CD4-positive, alpha-beta T cell (primary cell): Measurements from ENCODE around the gene SH3BGRL3. TPM values are rescaled to one million over a fixed set of nuclear protein-coding genes. Genes with fewer than 3 reads are reported as not detected.

Experiments
- ATAC-seq: fragments of 200-7000 bp; cut with Tn5 transposase; one replicate; pipeline ENCODE4 v1.10.0; 2022; ENCODE audit warnings: mild to moderate bottlenecking; ENCODE audit not compliant: poor library complexity
- CTCF ChIA-PET: fragments of 350-600 bp; sonication (Branson Sonifier 250); formaldehyde crosslinking; loops from one replicate; lab custom pipeline; 2021; ENCODE audit warnings: antibody characterized with exemption, inconsistent platforms; lab: Charles Lee
- POLR2A ChIA-PET: fragments of 350-600 bp; sonication (Branson Sonifier 250); formaldehyde crosslinking; loops from one replicate; lab custom pipeline; 2021; ENCODE audit warnings: antibody characterized with exemption, inconsistent platforms; lab: Charles Lee
- DNase-seq, 14 experiments: peaks; one replicate each; pipeline ENCODE4 v3.0.0-alpha.2; 2013 to 2020; ENCODE audit warnings: mixed read lengths in 2 of 14
- H3K27ac ChIP-seq, 2 donors: one replicate each; pipeline versions ENCODE4 v1.5.1 to v1.7.0; 2013; ENCODE audit warnings: low read length in 2 of 2, low read depth in 1 of 2, mild to moderate bottlenecking in 1 of 2
- H3K27me3 ChIP-seq, 2 experiments: 1 replicate in 1 of 2; 2 replicates in 1 of 2; pipeline versions ENCODE4 v1.6.1 to v1.7.0; 2013; ENCODE audit warnings: low read length in 2 of 2, control low read depth in 1 of 2, mild to moderate bottlenecking in 1 of 2, moderate library complexity in 1 of 2; ENCODE audit not compliant: insufficient read depth in 2 of 2, control insufficient read depth in 1 of 2
- H3K36me3 ChIP-seq: one replicate; pipeline ENCODE4 v1.6.1; 2013; ENCODE audit warnings: low read length, control low read depth; ENCODE audit not compliant: insufficient read depth
- H3K4me1 ChIP-seq: one replicate; pipeline ENCODE4 v1.6.1; 2013; ENCODE audit warnings: low read length, control low read depth; ENCODE audit not compliant: insufficient read depth
- H3K4me3 ChIP-seq: one replicate; pipeline ENCODE4 v1.5.1; 2013; ENCODE audit warnings: mild to moderate bottlenecking, low read length, moderate library complexity
- H3K9me3 ChIP-seq, 2 experiments: 1 replicate in 1 of 2; 2 replicates in 1 of 2; pipeline versions ENCODE4 v1.6.1 to v1.7.0; 2013; ENCODE audit warnings: low read length in 2 of 2, mild to moderate bottlenecking in 2 of 2, control low read depth in 1 of 2, moderate library complexity in 1 of 2; ENCODE audit not compliant: control insufficient read depth in 1 of 2, insufficient read depth in 1 of 2
- H3K27ac Mint-ChIP-seq: one replicate; pipeline ENCODE4 v1.8.0; 2020; ENCODE audit warnings: mixed read lengths
- H3K27me3 Mint-ChIP-seq: one replicate; pipeline ENCODE4 v1.8.0; 2021; ENCODE audit warnings: mixed read lengths
- H3K36me3 Mint-ChIP-seq: one replicate; pipeline ENCODE4 v1.8.0; 2021; ENCODE audit warnings: low read depth, mixed read lengths
- H3K4me1 Mint-ChIP-seq: one replicate; pipeline ENCODE4 v1.8.0; 2021; ENCODE audit warnings: low read depth, mixed read lengths
- H3K4me3 Mint-ChIP-seq: one replicate; pipeline ENCODE4 v1.8.0; 2020; ENCODE audit warnings: mild to moderate bottlenecking, mixed read lengths
- H3K9me3 Mint-ChIP-seq: one replicate; pipeline ENCODE4 v1.8.0; 2020; ENCODE audit warnings: mixed read lengths
- intact Hi-C, 2 experiments: fragments of 100-400 bp; cut with DNase I in 1 of 2; cut with micrococcal nuclease in 1 of 2; formaldehyde crosslinking; loops; one replicate each; pipeline versions ENCODE4 v1.15.1 to v1.9.0; 2023 to 2025; cut with DNase I, micrococcal nuclease
- total RNA-seq, 174 experiments: library from RNA in 2 of 174; stranded (reverse) in 2 of 174; gene quantifications; one replicate each; pipeline ENCODE4 v1.2.3 and lab custom pipeline; 2021 to 2026
- TF ChIP-seq, protein P1 (sequence below): fragments of 200-600 bp; IDR thresholded peaks from one replicate; pipeline ENCODE4 v1.8.0; 2022; ENCODE audit warnings: antibody characterized with exemption, mild to moderate bottlenecking

SH3BGRL3 gene
- total RNA-seq, 2 experiments from 2014 or later = 178 to 193 TPM

DNA sequence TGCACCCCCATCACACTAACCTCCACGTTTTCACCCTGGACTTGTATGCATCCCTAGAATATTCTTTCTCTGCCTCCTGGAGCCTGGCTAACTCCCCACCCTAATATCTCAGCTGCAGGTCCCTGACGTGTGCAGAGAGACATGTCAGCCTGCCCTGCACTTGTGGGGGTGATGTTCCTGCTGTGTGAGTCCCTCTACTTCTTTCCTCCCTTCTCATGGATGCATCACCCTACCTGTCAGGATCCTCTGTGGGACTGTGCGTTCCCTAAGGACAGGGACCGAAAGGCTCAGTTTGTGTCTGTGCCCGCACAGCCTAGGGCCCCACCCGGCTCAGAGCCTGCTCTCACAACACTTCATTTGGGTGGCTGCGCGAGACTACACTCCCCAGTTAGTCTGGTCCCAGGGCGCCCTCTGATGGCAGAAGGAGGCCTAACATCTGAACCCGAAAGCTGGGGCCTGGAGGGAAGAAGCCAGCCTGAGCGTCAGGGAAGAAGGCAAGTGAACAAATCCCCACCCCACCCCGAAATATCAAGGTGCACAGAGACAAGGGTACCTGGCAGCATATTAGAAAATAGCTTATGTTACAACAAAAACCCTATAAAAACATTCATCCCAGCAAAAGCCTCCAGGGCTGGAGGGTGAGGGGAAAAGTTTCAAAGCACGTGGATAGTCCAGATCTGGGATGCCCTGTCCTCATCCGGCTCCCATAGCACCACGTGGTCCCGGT, 41.6 kb downstream of the SH3BGRL3 start:
- ChIA-PET POLR2A (interaction anchor here (0.6 to 17.6 kb wide), 24 partner anchors 8 to 217 kb away, joined by 3 to 977 read pairs (median 4); partner anchors contain the start of genes CEP85, DHDDS, SH3BGRL3 and UBXN11), CTCF (interaction anchor here (0.6 to 12.0 kb wide), 31 partner anchors 9 to 152 kb away, joined by 3 to 223 read pairs (median 5); partner anchors contain the start of genes CEP85, SH3BGRL3, UBXN11 and ZNF593)
- DNase-seq = peak; percentile 90 to 99 (median 94)
- intact Hi-C loops = loop anchor here (1.0 to 5.0 kb wide), 10 partner anchors 15 to 211 kb away; partner anchors contain the start of genes C1orf232 (in 2 of the 2), ZNF593 (in 2 of the 2), PDIK1L (in 1 of the 2) and UBXN11 (in 1 of the 2)
- peaks cover 58% of the 10 kb centered on the region for H3K36me3 ChIP-seq
- peak overlapping the region; percentile 86 for H3K27ac Mint-ChIP-seq
- H3K4me3 Mint-ChIP-seq = peak overlapping the region; percentile 97
- peak overlapping the region; percentile 99 for H3K4me3 ChIP-seq
- H3K4me1 Mint-ChIP-seq = peaks cover 60% of the 10 kb centered on the region
- H3K9me3 ChIP-seq = no peaks in the 10 kb centered on the region
- peaks cover 66% of the 10 kb centered on the region for H3K36me3 Mint-ChIP-seq
- TF ChIP-seq, protein P1, sequence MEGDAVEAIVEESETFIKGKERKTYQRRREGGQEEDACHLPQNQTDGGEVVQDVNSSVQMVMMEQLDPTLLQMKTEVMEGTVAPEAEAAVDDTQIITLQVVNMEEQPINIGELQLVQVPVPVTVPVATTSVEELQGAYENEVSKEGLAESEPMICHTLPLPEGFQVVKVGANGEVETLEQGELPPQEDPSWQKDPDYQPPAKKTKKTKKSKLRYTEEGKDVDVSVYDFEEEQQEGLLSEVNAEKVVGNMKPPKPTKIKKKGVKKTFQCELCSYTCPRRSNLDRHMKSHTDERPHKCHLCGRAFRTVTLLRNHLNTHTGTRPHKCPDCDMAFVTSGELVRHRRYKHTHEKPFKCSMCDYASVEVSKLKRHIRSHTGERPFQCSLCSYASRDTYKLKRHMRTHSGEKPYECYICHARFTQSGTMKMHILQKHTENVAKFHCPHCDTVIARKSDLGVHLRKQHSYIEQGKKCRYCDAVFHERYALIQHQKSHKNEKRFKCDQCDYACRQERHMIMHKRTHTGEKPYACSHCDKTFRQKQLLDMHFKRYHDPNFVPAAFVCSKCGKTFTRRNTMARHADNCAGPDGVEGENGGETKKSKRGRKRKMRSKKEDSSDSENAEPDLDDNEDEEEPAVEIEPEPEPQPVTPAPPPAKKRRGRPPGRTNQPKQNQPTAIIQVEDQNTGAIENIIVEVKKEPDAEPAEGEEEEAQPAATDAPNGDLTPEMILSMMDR = peak; percentile 93
- H3K4me1 ChIP-seq = peaks cover 47% of the 10 kb centered on the region
- H3K27me3 Mint-ChIP-seq = no peaks in the 10 kb centered on the region
- no peaks in the 10 kb centered on the region for H3K27me3 ChIP-seq
- no peaks in the 10 kb centered on the region for H3K9me3 Mint-ChIP-seq
- H3K27ac ChIP-seq = peak overlapping the region; percentile 52 to 82
- ATAC-seq = peak; percentile 76

GRCh38 chr1:26322042-26322331, 42.1 kb downstream of the SH3BGRL3 start:
- Mint-ChIP-seq H3K36me3 (peaks cover 70% of the 10 kb centered on the region), H3K4me3 (no peak overlapping the region), H3K27me3 (no peaks in the 10 kb centered on the region), H3K9me3 (no peaks in the 10 kb centered on the region), H3K4me1 (peaks cover 55% of the 10 kb centered on the region), H3K27ac (peak overlapping the region; percentile 86)
- intact Hi-C loops = loop anchor here in 1 of 2 experiments (5.0 kb wide), 2 partner anchors 40 to 155 kb away; partner anchors contain the start of genes C1orf232 and ZNF593
- Histone ChIP-seq H3K4me1 (peaks cover 42% of the 10 kb centered on the region), H3K27me3 (no peaks in the 10 kb centered on the region), H3K27ac (peak overlapping the region; percentile 19 to 82), H3K9me3 (no peaks in the 10 kb centered on the region), H3K4me3 (peak overlapping the region; percentile 99), H3K36me3 (peaks cover 58% of the 10 kb centered on the region)
- TF ChIP-seq, protein P1 = no peak
- ATAC-seq = no peak
- no peak for DNase-seq
- ChIA-PET CTCF (interaction anchor here (0.6 to 12.0 kb wide), 30 partner anchors 8 to 152 kb away, joined by 3 to 223 read pairs (median 5); partner anchors contain the start of genes CEP85, SH3BGRL3, UBXN11 and ZNF593), POLR2A (interaction anchor here (0.6 to 17.6 kb wide), 22 partner anchors 8 to 217 kb away, joined by 3 to 977 read pairs (median 4); partner anchors contain the start of genes CEP85, DHDDS, SH3BGRL3 and UBXN11)

- Histone ChIP-seq H3K4me1 (peaks cover 33% of the 10 kb centered on the region), H3K27ac (no peak overlapping the region), H3K27me3 (no peaks in the 10 kb centered on the region), H3K36me3 (peaks cover 55% of the 10 kb centered on the region), H3K9me3 (no peaks in the 10 kb centered on the region), H3K4me3 (no peak overlapping the region)
- no peak for ATAC-seq
- H3K27ac Mint-ChIP-seq = peak overlapping the region; percentile 46
- no peak for DNase-seq
- H3K9me3 Mint-ChIP-seq = no peaks in the 10 kb centered on the region
- peaks cover 43% of the 10 kb centered on the region for H3K4me1 Mint-ChIP-seq
- TF ChIP-seq, protein P1 = no peak
- ChIA-PET CTCF (interaction anchor here (0.7 to 12.0 kb wide), 6 partner anchors 17 to 94 kb away, joined by 3 to 223 read pairs (median 30); partner anchors contain the start of gene CEP85), POLR2A (interaction anchor here (0.7 to 17.6 kb wide), 6 partner anchors 15 to 89 kb away, joined by 4 to 977 read pairs (median 32); partner anchors contain the start of genes SH3BGRL3 and UBXN11)
- H3K27me3 Mint-ChIP-seq = no peaks in the 10 kb centered on the region
- intact Hi-C loops = loop anchor here in 1 of 2 experiments (5.0 kb wide), 2 partner anchors 39 to 156 kb away; partner anchors contain the start of genes C1orf232 and ZNF593
- H3K4me3 Mint-ChIP-seq = no peak overlapping the region
- peaks cover 61% of the 10 kb centered on the region for H3K36me3 Mint-ChIP-seq
Measured at GRCh38 chr1:26323382-26323781, 43.5 kb downstream of the SH3BGRL3 start.
